HL-60 (cell line): ENCODE results near the gene KLRD1.
A peak's percentile ranks its signal among the peaks of the same experiment; 100 is the strongest.
"Not testable (repeated sequence)": the region's sequence is repeated elsewhere in the genome, so short reads cannot be mapped to it uniquely, and the experiment has no call there.

Experiments used
- DNase-seq, 2 experiments: peaks; one replicate each; pipeline ENCODE4 v3.0.0-alpha.2; 2010 to 2020; ENCODE audit warnings: low read depth in 1 of 2, low spot score in 1 of 2
- H3K27ac ChIP-seq: fragments of 250-450 bp; sonication (Bioruptor Pico); replicated peaks from 2 replicates; pipeline ENCODE4 v1.5.1; 2020; ENCODE audit warnings: mild to moderate bottlenecking, moderate library complexity
- H3K27me3 ChIP-seq: fragments of 250-450 bp; sonication (Bioruptor Pico); 2 replicates; pipeline ENCODE4 v1.5.1; 2021; ENCODE audit warnings: mild to moderate bottlenecking, moderate library complexity; ENCODE audit not compliant: insufficient read depth, poor library complexity, severe bottlenecking
- H3K4me3 ChIP-seq: replicated peaks from 2 replicates; pipeline ENCODE4 v1.5.1; 2011; ENCODE audit warnings: mild to moderate bottlenecking, control low read depth, low read length; ENCODE audit not compliant: insufficient read depth
- CTCF ChIP-seq: IDR thresholded peaks from one replicate; pipeline ENCODE4 v1.5.1; 2011; ENCODE audit warnings: low read length, control low read depth, inconsistent platforms; ENCODE audit not compliant: insufficient read depth
- GABPA ChIP-seq: IDR thresholded peaks from 2 replicates; pipeline ENCODE4 v1.6.1; 2012; ENCODE audit warnings: low read depth
- POLR2AphosphoS5 ChIP-seq: IDR thresholded peaks from 2 replicates; pipeline ENCODE4 v1.6.1; 2012; ENCODE audit warnings: low read depth
- REST ChIP-seq: IDR thresholded peaks from 2 replicates; pipeline ENCODE4 v1.6.1; 2012; ENCODE audit warnings: low read depth; ENCODE audit not compliant: insufficient replicate concordance
- SPI1 ChIP-seq: IDR thresholded peaks from 2 replicates; pipeline ENCODE4 v1.6.1; 2012; ENCODE audit warnings: low read depth, mild to moderate bottlenecking, borderline replicate concordance

KLRD1 gene

DNA sequence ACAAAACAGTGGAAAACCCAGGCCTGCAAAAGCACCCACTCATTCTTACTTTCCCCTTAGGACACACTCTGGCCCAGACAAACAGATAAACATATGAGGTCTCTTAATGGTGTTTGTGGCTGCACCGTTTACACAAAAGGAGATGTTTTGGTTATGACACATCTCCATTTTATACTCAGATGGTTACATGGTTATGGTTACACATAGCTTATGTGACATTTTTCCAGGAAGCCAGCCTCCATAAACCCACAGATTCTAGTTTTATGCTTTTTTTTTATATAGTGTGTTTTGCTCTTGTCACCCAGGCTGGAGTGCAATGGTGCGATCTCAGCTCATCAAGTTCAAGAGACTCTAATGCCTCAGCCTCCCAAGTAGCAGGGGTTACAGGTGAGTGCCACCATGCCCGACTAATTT lies 3.5 kb upstream of the KLRD1 start:
- DNase-seq = no peak
- no peaks in the 10 kb centered on the region for H3K27me3 ChIP-seq
- TF ChIP-seq REST = no peak
- no peak for TF ChIP-seq SPI1
- no peak for TF ChIP-seq GABPA
- no peak for TF ChIP-seq CTCF
- TF ChIP-seq POLR2AphosphoS5 = no peak
- no peak overlapping the region for H3K27ac ChIP-seq
- no peak overlapping the region for H3K4me3 ChIP-seq

DNA sequence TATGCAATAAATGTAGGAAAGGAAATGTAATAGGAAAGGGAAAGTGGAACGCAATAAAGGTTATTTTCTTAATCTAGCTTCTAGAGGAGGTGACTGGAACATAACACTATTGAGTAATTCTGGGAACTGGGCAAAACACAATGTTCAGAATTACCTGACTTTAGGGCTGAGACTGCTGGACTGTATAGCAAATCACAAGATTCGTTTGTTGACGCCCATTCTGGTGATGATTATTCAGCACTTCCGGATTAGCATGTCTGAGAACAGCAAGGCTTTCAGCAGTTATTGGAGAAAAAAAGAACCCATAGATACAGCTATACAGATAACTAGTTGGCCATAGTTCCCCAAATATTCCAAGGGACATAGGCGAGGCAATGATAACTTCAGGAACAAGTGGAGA lies 2.3 kb upstream of the KLRD1 start:
- H3K27me3 ChIP-seq = no peaks in the 10 kb centered on the region
- no peak for TF ChIP-seq CTCF
- TF ChIP-seq POLR2AphosphoS5 = no peak
- no peak for TF ChIP-seq GABPA

DNA sequence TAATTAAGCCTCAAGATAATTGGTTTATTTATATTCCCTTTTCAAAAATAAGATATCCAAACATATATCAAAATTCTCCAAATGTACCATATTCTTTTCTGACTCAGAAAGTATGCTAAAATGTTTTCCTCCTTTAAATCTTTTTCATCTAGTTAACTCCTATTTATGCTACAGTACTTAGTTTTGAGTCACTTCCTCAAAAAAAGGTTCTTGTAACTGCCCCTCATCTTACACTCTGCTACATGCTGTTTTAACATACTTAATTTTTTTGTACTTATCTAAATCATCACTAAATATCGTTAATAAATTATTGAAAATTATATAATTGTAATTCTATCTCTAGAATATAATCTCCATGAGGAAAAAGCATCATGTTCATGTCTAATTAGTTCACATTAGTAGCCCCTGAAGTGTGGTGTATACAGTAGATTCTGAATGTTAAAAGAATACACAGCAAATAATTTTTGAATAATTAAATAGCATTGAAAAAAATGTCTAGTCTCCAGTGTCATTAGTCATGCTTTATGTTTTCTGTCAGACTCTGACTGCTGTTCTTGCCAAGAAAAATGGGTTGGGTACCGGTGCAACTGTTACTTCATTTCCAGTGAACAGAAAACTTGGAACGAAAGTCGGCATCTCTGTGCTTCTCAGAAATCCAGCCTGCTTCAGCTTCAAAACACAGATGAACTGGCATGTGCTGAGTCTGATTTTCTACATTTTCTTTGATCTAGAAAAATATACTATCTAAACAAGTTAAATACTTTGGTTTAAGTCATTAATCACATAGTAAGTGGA lies 3.5 kb downstream of the KLRD1 start:
- Histone ChIP-seq H3K4me3 (no peak overlapping the region), H3K27me3 (no peaks in the 10 kb centered on the region), H3K27ac (no peak overlapping the region)
- TF ChIP-seq SPI1 (peak; percentile 72), CTCF (no peak), GABPA (no peak), POLR2AphosphoS5 (no peak)
- DNase-seq = no peak

More for the DNA sequence above, 2.3 kb upstream of the KLRD1 start:
- Histone ChIP-seq H3K27ac (no peak overlapping the region), H3K4me3 (no peak overlapping the region)
- DNase-seq = no peak

GRCh38 chr12:10319388-10319787 lies 11.7 kb downstream of the KLRD1 start:
- DNase-seq = no peak
- no peak for TF ChIP-seq POLR2AphosphoS5
- H3K27me3 ChIP-seq = no peaks in the 10 kb centered on the region
- H3K4me3 ChIP-seq = no peak overlapping the region
- no peak overlapping the region for H3K27ac ChIP-seq

- no peak for DNase-seq
- H3K4me3 ChIP-seq = no peak overlapping the region
- H3K27ac ChIP-seq = no peak overlapping the region
- TF ChIP-seq SPI1 = no peak
- TF ChIP-seq POLR2AphosphoS5 = no peak
- no peak for TF ChIP-seq REST
- no peak for TF ChIP-seq CTCF
- no peak for TF ChIP-seq GABPA
- no peaks in the 10 kb centered on the region for H3K27me3 ChIP-seq
Measured at GRCh38 chr12:10320643-10321042, 13.0 kb downstream of the KLRD1 start.

- DNase-seq, H3K4me3 ChIP-seq, H3K27me3 ChIP-seq, H3K27ac ChIP-seq: not testable (repeated sequence)
Measured at GRCh38 chr12:10328691-10329090, 21.0 kb downstream of the KLRD1 start.
